CD4-positive, alpha-beta T cell treated with Interleukin-21 for 1 hour (primary cell): ENCODE results near the gene KLKB1.
"Not testable (repeated sequence)": the region's sequence is repeated elsewhere in the genome, so short reads cannot be mapped to it uniquely, and the experiment has no call there.

Source experiments
- DNase-seq: peaks from one replicate; pipeline ENCODE4 v3.0.0-alpha.2; 2020

The KLKB1 gene

GRCh38 chr4:186227744-186228513 lies 622 bp downstream of the KLKB1 start:
- DNase-seq = no peak

GRCh38 chr4:186228514-186228894 lies 1.2 kb downstream of the KLKB1 start:
- no peak for DNase-seq

- DNase-seq = no peak
These were observed 7.1 kb downstream of the KLKB1 start for GRCh38 chr4:186234367-186234766.

GRCh38 chr4:186236126-186236525 lies 8.8 kb downstream of the KLKB1 start:
- no peak for DNase-seq

GRCh38 chr4:186240452-186240847 lies 13.1 kb downstream of the KLKB1 start:
- DNase-seq = no peak

GRCh38 chr4:186240848-186241491 lies 13.7 kb downstream of the KLKB1 start:
- no peak for DNase-seq

- no peak for DNase-seq
These were observed 14.3 kb downstream of the KLKB1 start for GRCh38 chr4:186241616-186242015.

GRCh38 chr4:186242031-186242430 lies 14.7 kb downstream of the KLKB1 start:
- DNase-seq = not testable (repeated sequence)

GRCh38 chr4:186243331-186243730 lies 16.0 kb downstream of the KLKB1 start:
- no peak for DNase-seq

- DNase-seq = no peak
These were observed 17.5 kb downstream of the KLKB1 start for GRCh38 chr4:186244835-186245234.

GRCh38 chr4:186247062-186247752 lies 19.9 kb downstream of the KLKB1 start:
- not testable (repeated sequence) for DNase-seq

GRCh38 chr4:186248643-186249042 lies 21.3 kb downstream of the KLKB1 start:
- no peak for DNase-seq

GRCh38 chr4:186249785-186250754 lies 22.8 kb downstream of the KLKB1 start:
- no peak for DNase-seq

GRCh38 chr4:186250760-186251159 lies 23.5 kb downstream of the KLKB1 start:
- no peak for DNase-seq

- DNase-seq = no peak
These were observed 27.8 kb downstream of the KLKB1 start for GRCh38 chr4:186255122-186255521.

GRCh38 chr4:186258216-186258811 lies 31.0 kb downstream of the KLKB1 start:
- no peak for DNase-seq

- DNase-seq = no peak
These were observed 32.8 kb downstream of the KLKB1 start for GRCh38 chr4:186260117-186260503.

- DNase-seq = no peak
These were observed 33.5 kb downstream of the KLKB1 start for GRCh38 chr4:186260504-186261448.

- no peak for DNase-seq
These were observed 37.4 kb downstream of the KLKB1 start for GRCh38 chr4:186264660-186265059.

GRCh38 chr4:186265250-186265649 lies 37.9 kb downstream of the KLKB1 start:
- not testable (repeated sequence) for DNase-seq
